ENCODE results near the gene TMEM82.
A peak's percentile ranks its signal among the peaks of the same experiment; 100 is the strongest.

Gene TMEM82

GRCh38 chr1:15761366-15762128 is 19.2 kb downstream of the TMEM82 start:
- H3K9me3 ChIP-seq (ENCODE audit: insufficient read depth, low read length): no peaks in the 10 kb centered on the region
- no peak overlapping the region for H3K4me3 ChIP-seq (ENCODE audit: insufficient read length, low read depth)
- TF ChIP-seq ZNF274 (IDR thresholded peaks at IDR 0.05; ENCODE audit: low read depth, low read length): no peak
- no peak for TF ChIP-seq YY1 (IDR thresholded peaks at IDR 0.05; ENCODE audit: insufficient read depth, insufficient read length)
- TF ChIP-seq SUZ12 (IDR thresholded peaks at IDR 0.05; ENCODE audit: extremely low read depth, insufficient read depth, insufficient read length): no peak
- no peak for DNase-seq (ENCODE audit: low read depth, low spot score)
- peak overlapping the region; percentile 50 for H3K9ac ChIP-seq (ENCODE audit: insufficient read length, low read depth)
- H3K27me3 ChIP-seq (ENCODE audit: insufficient read depth, insufficient read length): peaks cover 14% of the 10 kb centered on the region
- H3K36me3 ChIP-seq (ENCODE audit: insufficient read depth, insufficient read length, low read length): peaks cover 24% of the 10 kb centered on the region
- H3K4me1 ChIP-seq (ENCODE audit: insufficient read depth, insufficient read length): peaks cover 27% of the 10 kb centered on the region

DNA sequence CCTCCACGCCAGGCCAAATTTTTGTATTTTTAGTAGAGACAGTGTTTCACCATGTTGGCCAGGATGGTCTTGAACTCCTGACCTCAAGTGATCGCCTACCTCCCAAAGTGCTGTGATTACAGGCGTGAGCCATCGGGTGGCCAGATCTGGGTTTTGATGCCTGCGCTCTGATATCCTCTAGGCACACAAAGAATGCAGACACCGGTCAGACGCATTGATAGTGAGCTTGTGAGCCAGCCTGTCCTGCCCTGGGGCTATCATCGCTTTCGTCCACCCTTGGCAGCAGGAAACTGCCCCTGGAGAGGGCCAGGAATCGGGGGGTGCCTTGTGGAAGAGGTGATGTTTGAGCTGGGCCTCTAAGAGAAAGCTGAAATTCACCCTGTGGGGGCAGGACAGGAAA is 20.2 kb downstream of the TMEM82 start:
- DNase-seq (ENCODE audit: low read depth, low spot score): no peak
- Histone ChIP-seq H3K4me3 (ENCODE audit: insufficient read length, low read depth) (no peak overlapping the region), H3K9ac (ENCODE audit: insufficient read length, low read depth) (no peak overlapping the region), H3K4me1 (ENCODE audit: insufficient read depth, insufficient read length) (peaks cover 21% of the 10 kb centered on the region), H3K27me3 (ENCODE audit: insufficient read depth, insufficient read length) (peaks cover 4% of the 10 kb centered on the region), H3K36me3 (ENCODE audit: insufficient read depth, insufficient read length, low read length) (peaks cover 28% of the 10 kb centered on the region), H3K9me3 (ENCODE audit: insufficient read depth, low read length) (no peaks in the 10 kb centered on the region)
- no peak for TF ChIP-seq SUZ12 (IDR thresholded peaks at IDR 0.05; ENCODE audit: extremely low read depth, insufficient read depth, insufficient read length)
- TF ChIP-seq ZNF274 (IDR thresholded peaks at IDR 0.05; ENCODE audit: low read depth, low read length): no peak
- no peak for TF ChIP-seq YY1 (IDR thresholded peaks at IDR 0.05; ENCODE audit: insufficient read depth, insufficient read length)

- H3K4me3 ChIP-seq (ENCODE audit: insufficient read length, low read depth): no peak overlapping the region
- no peak overlapping the region for H3K9ac ChIP-seq (ENCODE audit: insufficient read length, low read depth)
- no peaks in the 10 kb centered on the region for H3K27me3 ChIP-seq (ENCODE audit: insufficient read depth, insufficient read length)
- H3K4me1 ChIP-seq (ENCODE audit: insufficient read depth, insufficient read length): peaks cover 17% of the 10 kb centered on the region
- H3K9me3 ChIP-seq (ENCODE audit: insufficient read depth, low read length): no peaks in the 10 kb centered on the region
- peaks cover 43% of the 10 kb centered on the region for H3K36me3 ChIP-seq (ENCODE audit: insufficient read depth, insufficient read length, low read length)
- no peak for TF ChIP-seq SUZ12 (IDR thresholded peaks at IDR 0.05; ENCODE audit: extremely low read depth, insufficient read depth, insufficient read length)
- TF ChIP-seq ZNF274 (IDR thresholded peaks at IDR 0.05; ENCODE audit: low read depth, low read length): no peak
- no peak for TF ChIP-seq YY1 (IDR thresholded peaks at IDR 0.05; ENCODE audit: insufficient read depth, insufficient read length)
- no peak for DNase-seq (ENCODE audit: low read depth, low spot score)
These were observed 22.0 kb downstream of the TMEM82 start for GRCh38 chr1:15764269-15764764.

- TF ChIP-seq YY1 (IDR thresholded peaks at IDR 0.05; ENCODE audit: insufficient read depth, insufficient read length): no peak
- no peak for TF ChIP-seq ZNF274 (IDR thresholded peaks at IDR 0.05; ENCODE audit: low read depth, low read length)
- no peak for TF ChIP-seq SUZ12 (IDR thresholded peaks at IDR 0.05; ENCODE audit: extremely low read depth, insufficient read depth, insufficient read length)
- H3K9ac ChIP-seq (ENCODE audit: insufficient read length, low read depth): no peak overlapping the region
- H3K36me3 ChIP-seq (ENCODE audit: insufficient read depth, insufficient read length, low read length): peaks cover 45% of the 10 kb centered on the region
These were observed 22.6 kb downstream of the TMEM82 start for GRCh38 chr1:15764890-15765289.

GRCh38 chr1:15765495-15766194 is 23.3 kb downstream of the TMEM82 start:
- TF ChIP-seq SUZ12 (IDR thresholded peaks at IDR 0.05; ENCODE audit: extremely low read depth, insufficient read depth, insufficient read length) (no peak), YY1 (IDR thresholded peaks at IDR 0.05; ENCODE audit: insufficient read depth, insufficient read length) (no peak)
- Histone ChIP-seq H3K27me3 (ENCODE audit: insufficient read depth, insufficient read length) (no peaks in the 10 kb centered on the region), H3K36me3 (ENCODE audit: insufficient read depth, insufficient read length, low read length) (peaks cover 52% of the 10 kb centered on the region), H3K4me3 (ENCODE audit: insufficient read length, low read depth) (no peak overlapping the region), H3K9me3 (ENCODE audit: insufficient read depth, low read length) (no peaks in the 10 kb centered on the region), H3K4me1 (ENCODE audit: insufficient read depth, insufficient read length) (peaks cover 17% of the 10 kb centered on the region), H3K9ac (ENCODE audit: insufficient read length, low read depth) (no peak overlapping the region)
- no peak for DNase-seq (ENCODE audit: low read depth, low spot score)

More at GRCh38 chr1:15764890-15765289, 22.6 kb downstream of the TMEM82 start:
- Histone ChIP-seq H3K4me1 (ENCODE audit: insufficient read depth, insufficient read length) (peaks cover 17% of the 10 kb centered on the region), H3K4me3 (ENCODE audit: insufficient read length, low read depth) (no peak overlapping the region), H3K27me3 (ENCODE audit: insufficient read depth, insufficient read length) (no peaks in the 10 kb centered on the region), H3K9me3 (ENCODE audit: insufficient read depth, low read length) (no peaks in the 10 kb centered on the region)
- DNase-seq (ENCODE audit: low read depth, low spot score): no peak

DNA sequence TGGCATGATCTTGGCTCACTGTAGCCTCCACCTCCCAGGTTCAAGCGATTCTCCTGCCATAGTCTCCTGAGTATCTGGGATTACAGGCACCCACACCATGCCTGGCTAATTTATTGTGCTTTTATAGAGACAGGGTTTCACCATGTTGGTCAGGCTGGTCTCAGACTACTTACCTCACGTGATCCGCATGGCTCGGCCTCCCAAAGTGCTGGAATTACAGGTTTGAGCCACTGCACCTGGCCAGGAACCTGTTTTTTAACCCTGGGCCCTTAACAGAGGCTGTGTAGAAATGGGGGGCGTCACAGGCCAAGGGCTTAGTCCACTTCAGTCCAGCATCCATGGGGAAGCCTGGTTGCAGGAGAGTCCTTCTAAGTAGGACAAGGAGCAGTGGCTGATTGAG is 25.6 kb downstream of the TMEM82 start:
- Histone ChIP-seq H3K36me3 (ENCODE audit: insufficient read depth, insufficient read length, low read length) (peaks cover 69% of the 10 kb centered on the region), H3K9me3 (ENCODE audit: insufficient read depth, low read length) (no peaks in the 10 kb centered on the region), H3K27me3 (ENCODE audit: insufficient read depth, insufficient read length) (no peaks in the 10 kb centered on the region), H3K9ac (ENCODE audit: insufficient read length, low read depth) (no peak overlapping the region), H3K4me1 (ENCODE audit: insufficient read depth, insufficient read length) (peaks cover 14% of the 10 kb centered on the region), H3K4me3 (ENCODE audit: insufficient read length, low read depth) (no peak overlapping the region)
- no peak for DNase-seq (ENCODE audit: low read depth, low spot score)
- TF ChIP-seq SUZ12 (IDR thresholded peaks at IDR 0.05; ENCODE audit: extremely low read depth, insufficient read depth, insufficient read length) (no peak), YY1 (IDR thresholded peaks at IDR 0.05; ENCODE audit: insufficient read depth, insufficient read length) (no peak), ZNF274 (IDR thresholded peaks at IDR 0.05; ENCODE audit: low read depth, low read length) (no peak)

DNA sequence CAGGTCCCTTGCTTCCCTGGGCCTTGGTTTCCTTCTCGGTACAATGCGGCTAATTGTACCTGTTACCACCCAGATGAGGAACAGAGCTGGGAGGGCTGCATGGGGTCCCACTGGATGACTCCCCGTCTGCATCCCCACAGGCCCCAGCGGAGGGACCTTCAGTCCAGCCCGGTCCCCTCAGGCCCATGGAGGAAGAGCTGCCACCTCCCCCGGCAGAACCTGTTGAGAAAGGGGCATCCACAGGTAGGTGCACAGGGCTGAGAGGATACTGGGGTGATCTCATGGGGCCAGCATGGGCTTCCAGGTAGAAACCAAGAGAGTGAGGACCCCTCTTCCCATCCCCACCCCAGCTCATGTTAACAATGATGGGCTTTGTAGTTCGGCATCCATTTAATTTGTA is 26.1 kb downstream of the TMEM82 start:
- Histone ChIP-seq H3K9ac (ENCODE audit: insufficient read length, low read depth) (no peak overlapping the region), H3K36me3 (ENCODE audit: insufficient read depth, insufficient read length, low read length) (peaks cover 69% of the 10 kb centered on the region), H3K27me3 (ENCODE audit: insufficient read depth, insufficient read length) (no peaks in the 10 kb centered on the region), H3K4me3 (ENCODE audit: insufficient read length, low read depth) (no peak overlapping the region), H3K4me1 (ENCODE audit: insufficient read depth, insufficient read length) (peaks cover 14% of the 10 kb centered on the region), H3K9me3 (ENCODE audit: insufficient read depth, low read length) (no peaks in the 10 kb centered on the region)
- TF ChIP-seq SUZ12 (IDR thresholded peaks at IDR 0.05; ENCODE audit: extremely low read depth, insufficient read depth, insufficient read length): no peak
- no peak for TF ChIP-seq YY1 (IDR thresholded peaks at IDR 0.05; ENCODE audit: insufficient read depth, insufficient read length)
- no peak for TF ChIP-seq ZNF274 (IDR thresholded peaks at IDR 0.05; ENCODE audit: low read depth, low read length)
- no peak for DNase-seq (ENCODE audit: low read depth, low spot score)

All from NT2/D1 (cell line).